Stimulated activated CD4-positive, alpha-beta T cell treated with anti-CD3 and anti-CD28 coated beads, TNF-alpha, amount 100 ng/mL, for 48 hours (primary cell): ENCODE results near the gene IRF1.
"Not testable (repeated sequence)": the region's sequence is repeated elsewhere in the genome, so short reads cannot be mapped to it uniquely, and the experiment has no call there.

Experiments
- DNase-seq, 3 donors: peaks; one replicate each; pipeline ENCODE4 v3.0.0-alpha.2; 2020; ENCODE audit warnings: low read depth in 3 of 3

The IRF1 gene

GRCh38 chr5:132438917-132439316 lies 51.7 kb downstream of the IRF1 start:
- DNase-seq = no peak

GRCh38 chr5:132438267-132438645 lies 52.3 kb downstream of the IRF1 start:
- DNase-seq = not testable (repeated sequence)

GRCh38 chr5:132437604-132438266 lies 52.8 kb downstream of the IRF1 start:
- peak in 1 of 3 donors; percentile 61 for DNase-seq

- DNase-seq = no peak
Observed at GRCh38 chr5:132436936-132437335, 53.6 kb downstream of the IRF1 start.

GRCh38 chr5:132435886-132436285 lies 54.7 kb downstream of the IRF1 start:
- no peak for DNase-seq

DNA sequence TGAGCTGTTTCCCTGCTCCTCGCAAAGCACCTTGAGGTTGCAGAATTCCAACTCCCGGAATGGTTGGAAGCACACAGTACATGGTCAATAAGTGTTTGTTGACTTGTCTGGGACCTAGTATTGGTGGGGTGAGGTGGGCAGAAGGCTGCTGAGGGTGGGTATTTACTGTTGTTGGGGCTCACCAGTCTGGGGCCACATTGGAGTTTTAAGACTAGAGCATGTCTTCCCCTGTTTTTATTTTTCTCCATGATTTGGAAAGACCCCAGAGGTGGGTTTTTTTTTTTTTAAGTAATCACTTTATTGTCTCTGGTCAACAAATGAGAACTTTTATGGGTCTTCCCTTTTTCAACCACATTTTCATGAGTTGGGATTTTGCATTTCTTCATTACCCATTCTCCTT lies 55.1 kb downstream of the IRF1 start:
- DNase-seq = no peak

GRCh38 chr5:132434416-132435286 lies 55.9 kb downstream of the IRF1 start:
- no peak for DNase-seq

DNA sequence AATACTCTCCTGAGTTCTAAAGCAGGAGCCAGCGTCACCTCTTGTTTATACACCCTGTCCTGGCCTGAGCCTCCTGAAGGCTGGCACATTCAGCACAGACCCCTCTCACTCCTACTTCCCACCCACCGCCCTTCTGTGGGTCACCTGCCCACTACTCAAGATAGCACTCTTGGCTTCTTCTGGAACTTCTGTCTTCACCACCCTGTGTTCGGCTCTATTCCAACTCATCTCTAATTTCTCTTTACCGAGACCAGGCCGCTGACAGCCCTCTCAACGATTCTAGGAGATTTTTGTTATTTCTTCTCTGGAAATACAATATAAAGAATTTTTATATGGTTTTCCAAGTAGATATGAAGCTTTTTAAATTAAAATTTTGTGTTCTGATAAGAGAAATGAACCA lies 57.4 kb downstream of the IRF1 start:
- DNase-seq = no peak

DNA sequence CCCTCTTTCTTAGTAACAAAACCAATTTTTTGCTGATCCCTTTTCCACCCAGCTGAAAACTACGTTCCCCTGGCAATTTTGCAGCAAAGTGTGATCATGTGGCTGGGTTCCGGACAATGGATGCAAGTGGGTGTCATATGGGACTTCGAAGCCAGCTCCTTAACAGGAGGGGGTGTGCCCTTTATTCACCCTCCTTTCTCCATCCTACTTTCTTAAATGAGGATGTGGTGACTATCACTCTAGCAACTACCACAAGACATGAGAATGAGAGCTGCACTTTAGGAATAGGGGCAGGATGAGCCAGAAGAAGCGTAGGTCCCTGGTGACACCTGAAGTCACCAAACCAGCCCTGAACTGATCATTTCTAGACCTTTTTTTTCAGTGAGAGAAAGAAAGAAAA lies 58.9 kb downstream of the IRF1 start:
- DNase-seq = no peak
